NCI-H446 treated with DMSO at 0.1 percent for 48 hours (cell line): ENCODE data around the gene SAMD4B.

Source experiments
- DNase-seq: peaks from one replicate; lab custom pipeline; 2025; lab: John Stamatoyannopoulos, UW

The SAMD4B gene

DNA sequence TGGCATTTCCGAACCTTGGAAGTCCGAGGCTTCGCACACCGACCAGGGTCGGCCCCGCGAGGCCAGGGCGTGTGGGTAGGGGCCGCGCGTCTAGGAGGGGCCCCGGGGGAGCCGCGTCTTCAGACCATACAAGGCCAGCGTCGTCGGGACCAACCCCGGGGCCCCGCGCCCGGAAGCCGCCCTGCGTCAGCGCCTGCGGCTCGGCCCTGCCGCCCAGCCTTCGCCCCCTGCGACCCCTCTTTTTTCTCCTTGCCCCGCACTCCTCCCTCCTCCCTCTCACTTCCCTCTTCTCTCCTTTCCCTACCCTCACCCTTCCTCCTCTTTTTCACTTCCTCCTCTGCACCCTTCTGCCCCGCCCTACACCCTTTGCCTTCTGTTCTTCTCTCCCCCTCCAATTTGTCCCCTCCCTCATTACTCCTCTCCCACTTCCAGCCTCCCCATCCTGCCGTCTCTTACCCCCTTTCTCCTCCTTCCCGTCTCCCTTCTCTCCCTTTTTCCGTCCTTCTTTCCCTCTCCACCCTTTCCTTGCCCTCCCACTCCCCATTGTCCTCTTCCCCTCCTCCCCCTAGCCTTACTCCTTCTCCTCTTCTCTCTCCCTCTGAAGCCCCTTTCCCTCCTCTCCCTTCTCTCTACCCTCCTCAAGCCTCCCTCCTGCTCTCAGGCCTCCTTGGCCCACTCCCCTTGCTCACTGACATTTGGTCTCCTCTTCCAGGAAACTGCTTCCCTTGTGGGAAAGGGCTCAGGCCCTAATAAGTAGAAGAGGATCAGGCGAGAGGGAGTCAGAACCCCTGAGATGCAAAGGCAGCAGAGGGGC, 68.0 kb downstream of the SAMD4B start:
- DNase-seq = no peak

DNA sequence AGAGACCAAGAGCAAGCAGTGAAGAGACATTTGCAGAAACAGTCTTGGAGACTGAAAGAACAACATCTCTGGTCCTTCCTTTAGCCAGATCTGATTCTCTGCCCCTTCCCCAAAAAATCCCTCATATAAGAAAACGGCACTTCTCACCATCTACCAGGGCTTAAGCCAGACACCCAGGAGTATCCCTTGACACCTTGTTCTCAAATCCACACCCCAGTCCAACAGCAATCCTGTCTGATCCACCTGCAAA, 68.5 kb downstream of the SAMD4B start:
- no peak for DNase-seq

- no peak for DNase-seq
Measured at GRCh38 chr19:39411081-39411831, 69.0 kb downstream of the SAMD4B start.

- DNase-seq = peak; percentile 92
Measured at GRCh38 chr19:39411832-39412099, 69.5 kb downstream of the SAMD4B start.

DNA sequence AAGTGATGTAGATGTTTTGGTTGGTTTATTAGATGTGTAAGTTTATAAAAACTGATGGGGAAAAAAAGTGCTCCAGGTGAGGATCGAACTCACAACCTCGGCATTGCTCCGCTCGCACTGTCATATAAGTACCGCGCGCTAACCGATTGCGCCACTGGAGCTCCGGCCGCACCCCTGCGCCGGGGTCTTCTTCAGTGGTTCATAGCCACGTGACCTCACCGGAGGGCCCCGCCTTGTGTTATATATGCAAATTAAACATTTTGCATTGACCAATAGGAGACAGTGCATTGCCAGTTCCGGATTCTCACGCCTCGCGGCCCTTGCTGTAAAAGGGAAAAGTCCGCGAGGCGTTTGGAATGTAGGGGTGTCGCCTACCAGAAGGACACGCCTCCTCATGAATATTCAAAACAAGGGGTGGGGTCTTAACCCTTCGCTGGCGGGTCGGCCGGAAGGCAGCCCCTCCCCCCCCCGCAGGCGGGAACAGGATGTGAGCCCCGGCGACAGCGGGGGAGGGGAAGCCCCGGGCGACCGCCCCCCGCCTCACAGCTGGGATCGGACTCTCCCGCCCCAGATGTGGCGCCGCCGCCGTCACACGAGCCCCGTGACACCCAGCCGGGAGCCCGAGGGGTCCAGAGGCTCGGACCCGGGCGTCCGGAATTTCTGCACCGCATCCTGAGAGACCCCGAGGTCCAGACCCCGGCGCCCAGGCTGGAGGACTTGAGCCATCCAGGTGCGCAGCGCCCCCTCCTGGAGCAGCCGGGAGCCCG, 70.1 kb downstream of the SAMD4B start, which contains the start of gene PLEKHG2:
Gene PLEKHG2, plus strand, starts transcription at position 570 of the 767 bp plus-strand sequence. CDS start 1,418 bp downstream, outside the sequence.
- peak; percentile 99 for DNase-seq

- DNase-seq = no peak
Measured at GRCh38 chr19:39412867-39413271, 70.6 kb downstream of the SAMD4B start.

DNA sequence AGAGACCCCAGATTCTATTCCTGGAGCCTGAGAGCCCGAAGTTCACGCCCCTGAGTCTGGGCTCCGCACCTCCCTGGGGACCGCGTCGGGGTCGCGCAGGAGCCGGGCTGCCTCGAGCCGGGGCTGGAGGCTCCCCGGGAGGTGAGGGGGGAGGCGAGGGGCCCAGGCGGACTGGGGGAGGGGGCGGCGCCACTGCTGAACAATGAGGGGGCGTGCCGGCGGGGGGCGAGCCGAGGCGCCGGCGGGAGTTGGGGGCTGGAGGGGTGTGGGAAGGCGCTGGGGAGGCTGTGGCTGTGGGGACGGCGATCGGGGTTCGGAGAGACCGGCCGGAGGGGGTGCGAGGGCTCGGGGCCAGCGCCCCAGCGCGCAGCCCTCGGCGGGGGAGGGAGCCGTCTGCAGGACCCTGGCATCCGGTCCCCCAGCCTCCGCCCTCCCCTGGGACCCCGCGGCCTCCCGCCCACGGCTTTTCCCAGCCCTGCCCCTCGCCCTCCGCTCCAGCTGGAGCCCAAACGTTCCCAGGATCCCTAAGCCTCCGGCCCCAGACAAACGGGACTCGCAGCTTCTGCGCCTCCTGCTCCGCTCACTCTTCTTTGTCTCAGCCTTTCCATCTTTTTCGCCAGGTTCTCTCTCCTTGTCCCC, 71.2 kb downstream of the SAMD4B start:
- no peak for DNase-seq

- no peak for DNase-seq
Measured at GRCh38 chr19:39413911-39414608, 71.8 kb downstream of the SAMD4B start.

GRCh38 chr19:39415111-39416046, 73.2 kb downstream of the SAMD4B start:
- no peak for DNase-seq

DNA sequence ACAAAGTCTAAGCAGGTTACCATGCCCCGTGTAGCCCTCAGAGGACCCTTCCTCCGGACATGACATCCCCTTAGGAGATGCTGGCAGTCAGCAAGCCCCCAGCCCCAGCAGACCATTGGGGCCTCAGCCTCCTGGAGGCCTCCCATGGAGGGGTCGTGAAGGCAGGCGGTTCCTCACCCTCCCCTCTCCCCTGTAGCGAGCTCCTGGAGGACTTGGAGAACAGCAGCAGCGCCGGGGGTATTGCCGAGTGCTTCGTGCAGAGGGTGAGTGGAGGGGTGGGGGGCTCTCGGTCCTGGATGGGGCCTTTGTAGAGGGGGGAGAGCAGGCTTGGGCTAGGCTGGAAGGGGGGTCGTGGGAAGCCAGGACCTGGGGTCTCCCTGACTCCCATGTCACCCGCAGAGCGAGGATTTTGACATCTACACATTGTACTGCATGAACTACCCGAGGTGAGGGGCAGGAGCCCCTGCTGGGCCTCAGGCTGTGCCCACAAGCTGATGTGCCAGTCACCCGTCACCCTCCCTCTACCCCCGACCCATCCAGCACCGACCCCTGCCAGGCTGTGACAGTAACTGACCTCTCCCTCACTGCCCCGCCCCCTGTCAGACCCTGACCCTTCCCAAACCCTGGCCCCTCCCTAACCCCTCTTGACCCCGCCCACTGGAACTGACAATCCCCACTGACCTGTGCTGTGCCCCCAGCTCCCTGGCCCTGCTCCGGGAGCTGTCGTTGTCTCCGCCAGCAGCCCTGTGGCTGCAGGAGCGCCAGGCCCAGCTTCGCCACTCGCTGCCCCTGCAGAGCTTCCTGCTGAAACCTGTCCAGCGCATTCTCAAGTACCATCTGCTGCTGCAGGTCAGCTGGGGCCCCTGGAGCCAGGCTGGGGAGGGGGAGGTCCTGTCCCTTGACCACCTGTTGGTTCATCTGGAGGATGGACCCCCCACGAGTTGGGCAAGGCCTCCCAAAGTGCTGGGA, 74.2 kb downstream of the SAMD4B start:
- DNase-seq = no peak

GRCh38 chr19:39417463-39418181, 75.4 kb downstream of the SAMD4B start:
- no peak for DNase-seq

DNA sequence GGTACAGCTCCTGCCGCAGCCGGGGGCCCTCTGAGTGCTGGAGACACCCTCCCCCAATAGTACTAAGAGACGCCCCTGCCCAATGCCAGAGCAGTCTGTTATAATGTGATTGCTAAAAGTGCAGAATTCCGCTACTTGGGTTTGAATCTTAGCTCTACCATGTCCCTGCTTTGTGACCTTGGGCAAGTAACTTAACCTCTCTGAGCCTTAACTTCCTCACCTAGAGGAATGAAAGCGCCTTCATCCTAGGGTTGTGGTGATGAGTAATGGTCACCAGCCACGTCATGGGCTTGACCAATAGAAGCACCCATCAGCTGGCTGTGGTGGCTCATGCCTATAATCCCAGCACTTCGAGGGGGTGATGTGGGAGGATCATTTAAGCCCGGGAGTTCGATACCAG, 76.8 kb downstream of the SAMD4B start:
- DNase-seq = no peak

GRCh38 chr19:39420769-39421168, 78.5 kb downstream of the SAMD4B start:
- no peak for DNase-seq

- no peak for DNase-seq
Measured at GRCh38 chr19:39422020-39422419, 79.8 kb downstream of the SAMD4B start.

DNA sequence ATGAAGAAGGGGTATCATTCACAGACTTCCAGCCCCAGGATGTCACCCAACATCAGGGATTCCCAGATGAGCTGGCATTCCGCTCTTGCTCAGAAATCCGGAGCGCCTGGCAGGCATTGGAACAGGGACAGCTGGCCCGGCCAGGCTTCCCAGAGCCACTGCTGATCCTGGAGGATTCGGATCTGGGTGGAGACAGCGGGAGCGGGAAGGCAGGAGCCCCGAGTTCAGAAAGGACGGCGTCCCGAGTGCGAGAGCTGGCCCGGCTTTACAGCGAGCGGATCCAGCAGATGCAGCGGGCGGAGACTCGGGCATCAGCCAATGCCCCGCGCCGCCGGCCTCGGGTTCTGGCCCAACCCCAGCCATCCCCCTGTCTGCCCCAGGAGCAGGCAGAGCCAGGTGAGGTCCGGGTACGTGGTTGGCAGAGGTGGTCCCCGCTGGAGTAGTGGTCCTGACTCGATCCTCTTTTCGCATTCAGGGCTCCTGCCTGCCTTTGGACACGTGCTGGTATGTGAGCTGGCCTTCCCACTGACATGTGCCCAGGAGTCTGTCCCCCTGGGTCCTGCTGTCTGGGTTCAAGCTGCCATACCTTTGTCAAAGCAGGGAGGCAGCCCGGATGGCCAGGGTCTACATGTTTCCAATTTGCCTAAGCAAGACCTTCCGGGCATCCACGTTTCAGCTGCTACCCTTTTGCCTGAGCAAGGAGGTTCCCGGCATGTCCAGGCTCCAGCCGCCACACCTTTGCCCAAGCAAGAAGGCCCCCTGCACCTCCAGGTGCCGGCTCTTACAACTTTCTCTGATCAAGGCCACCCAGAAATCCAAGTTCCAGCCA, 81.3 kb downstream of the SAMD4B start:
- no peak for DNase-seq

DNA sequence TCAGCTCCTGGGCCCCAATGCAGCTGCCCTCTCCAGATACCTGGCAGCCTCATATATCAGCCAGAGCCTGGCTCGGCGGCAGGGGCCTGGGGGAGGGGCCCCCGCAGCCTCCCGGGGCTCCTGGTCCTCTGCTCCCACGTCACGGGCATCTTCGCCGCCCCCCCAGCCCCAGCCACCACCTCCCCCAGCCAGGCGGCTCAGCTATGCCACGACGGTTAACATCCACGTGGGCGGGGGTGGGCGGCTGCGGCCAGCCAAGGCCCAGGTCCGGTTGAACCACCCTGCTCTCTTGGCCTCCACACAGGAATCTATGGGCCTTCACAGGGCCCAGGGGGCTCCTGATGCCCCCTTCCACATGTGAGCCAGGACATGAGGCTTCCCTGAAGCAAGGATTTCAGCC, 82.7 kb downstream of the SAMD4B start:
- no peak for DNase-seq

- no peak for DNase-seq
Measured at GRCh38 chr19:39425744-39426143, 83.5 kb downstream of the SAMD4B start.

GRCh38 chr19:39426170-39426569, 83.9 kb downstream of the SAMD4B start:
- DNase-seq = no peak
